Fibroblast of pulmonary artery (primary cell): Measurements from ENCODE around the gene FAM24A.
A peak's percentile ranks its signal among the peaks of the same experiment; 100 is the strongest.
"Not testable (repeated sequence)": the region's sequence is repeated elsewhere in the genome, so short reads cannot be mapped to it uniquely, and the experiment has no call there.

Source experiments
- DNase-seq: peaks from one replicate; pipeline ENCODE4 v3.0.0-alpha.2; 2010; ENCODE audit warnings: low read depth
- H3K4me3 ChIP-seq: replicated peaks from 2 replicates; pipeline ENCODE4 v1.5.1; 2011; ENCODE audit warnings: low read depth, mild to moderate bottlenecking, control low read depth, low read length, moderate library complexity
- TF ChIP-seq, protein P1 (sequence below): IDR thresholded peaks from 2 replicates; pipeline ENCODE4 v1.5.1; 2011; ENCODE audit warnings: mild to moderate bottlenecking, control low read depth, low read length, inconsistent platforms; ENCODE audit errors: missing control alignments

The FAM24A gene

DNA sequence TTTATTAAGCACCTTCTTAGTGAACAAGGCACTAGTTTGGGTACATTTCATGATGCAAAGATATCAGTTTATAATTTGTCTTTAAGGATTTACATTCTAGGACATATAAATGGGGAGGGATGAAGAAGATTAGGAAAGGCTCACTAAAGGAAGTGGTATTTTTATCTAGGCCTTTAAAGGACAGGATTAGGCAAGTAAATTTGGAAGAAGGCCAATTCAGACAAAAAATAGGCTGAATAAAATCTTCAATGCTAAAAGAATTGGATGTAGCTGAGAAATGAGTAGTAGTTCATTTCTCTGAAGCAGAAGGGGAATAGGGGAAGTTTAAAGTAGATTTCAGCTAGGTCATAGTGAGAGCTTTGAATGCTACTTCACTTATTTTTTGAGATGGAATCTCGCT, 26.2 kb upstream of the FAM24A start:
- DNase-seq, result peak; percentile 45
- no peak overlapping the region for H3K4me3 ChIP-seq
- TF ChIP-seq, protein P1, sequence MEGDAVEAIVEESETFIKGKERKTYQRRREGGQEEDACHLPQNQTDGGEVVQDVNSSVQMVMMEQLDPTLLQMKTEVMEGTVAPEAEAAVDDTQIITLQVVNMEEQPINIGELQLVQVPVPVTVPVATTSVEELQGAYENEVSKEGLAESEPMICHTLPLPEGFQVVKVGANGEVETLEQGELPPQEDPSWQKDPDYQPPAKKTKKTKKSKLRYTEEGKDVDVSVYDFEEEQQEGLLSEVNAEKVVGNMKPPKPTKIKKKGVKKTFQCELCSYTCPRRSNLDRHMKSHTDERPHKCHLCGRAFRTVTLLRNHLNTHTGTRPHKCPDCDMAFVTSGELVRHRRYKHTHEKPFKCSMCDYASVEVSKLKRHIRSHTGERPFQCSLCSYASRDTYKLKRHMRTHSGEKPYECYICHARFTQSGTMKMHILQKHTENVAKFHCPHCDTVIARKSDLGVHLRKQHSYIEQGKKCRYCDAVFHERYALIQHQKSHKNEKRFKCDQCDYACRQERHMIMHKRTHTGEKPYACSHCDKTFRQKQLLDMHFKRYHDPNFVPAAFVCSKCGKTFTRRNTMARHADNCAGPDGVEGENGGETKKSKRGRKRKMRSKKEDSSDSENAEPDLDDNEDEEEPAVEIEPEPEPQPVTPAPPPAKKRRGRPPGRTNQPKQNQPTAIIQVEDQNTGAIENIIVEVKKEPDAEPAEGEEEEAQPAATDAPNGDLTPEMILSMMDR, result no peak

DNA sequence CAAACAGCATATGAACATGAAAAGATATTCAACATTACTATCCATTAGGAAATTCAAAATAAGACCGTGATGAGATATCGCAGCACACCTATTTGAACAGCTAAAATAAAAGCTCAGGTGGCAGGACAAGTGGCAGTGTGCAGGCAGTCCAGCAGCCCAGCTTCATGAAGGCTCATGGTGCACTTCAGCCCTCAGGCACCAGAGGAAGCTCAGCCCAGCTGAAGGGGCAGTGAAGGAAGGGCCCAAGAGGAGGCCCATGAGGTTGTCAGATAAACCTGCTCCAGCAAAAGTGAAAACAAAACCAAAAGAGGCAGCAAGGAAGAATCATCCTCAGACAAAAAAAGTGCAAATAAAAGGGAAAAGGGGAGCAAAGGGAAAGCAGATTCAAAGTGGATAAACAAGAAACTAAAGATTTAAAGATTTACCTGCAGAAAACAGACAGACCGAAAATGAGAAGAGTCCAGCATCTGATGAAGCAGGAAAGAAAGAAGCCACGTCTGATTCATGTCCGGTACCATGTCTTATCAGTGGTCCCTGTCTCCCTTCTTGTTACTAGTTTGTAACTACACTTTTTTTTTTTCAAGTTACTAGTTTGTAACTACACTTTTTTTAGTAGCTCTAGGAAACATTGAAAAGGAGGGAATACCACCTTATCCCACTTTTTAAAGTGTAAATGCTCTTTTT, 16.0 kb upstream of the FAM24A start:
- no peak for DNase-seq
- TF ChIP-seq, protein P1, result no peak
- no peak overlapping the region for H3K4me3 ChIP-seq

DNA sequence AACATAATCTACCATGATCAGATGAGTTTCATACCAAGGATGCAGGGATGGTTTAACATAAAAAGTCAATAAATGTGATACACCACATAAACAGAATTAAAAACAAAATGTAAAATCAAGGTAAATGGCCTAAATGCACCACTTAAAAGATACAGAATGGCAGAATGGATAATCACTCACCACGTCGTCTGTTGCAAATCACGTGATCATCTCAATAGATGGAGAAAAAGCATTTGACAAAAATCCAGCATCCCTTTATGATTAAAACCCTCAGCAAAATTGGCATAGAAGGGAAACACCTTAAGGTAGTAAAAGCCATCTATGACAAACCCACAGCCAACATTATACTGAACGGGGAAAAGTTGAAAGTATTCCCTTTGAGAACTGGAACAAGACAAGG, 6.5 kb upstream of the FAM24A start:
- H3K4me3 ChIP-seq, DNase-seq: not testable (repeated sequence)

DNA sequence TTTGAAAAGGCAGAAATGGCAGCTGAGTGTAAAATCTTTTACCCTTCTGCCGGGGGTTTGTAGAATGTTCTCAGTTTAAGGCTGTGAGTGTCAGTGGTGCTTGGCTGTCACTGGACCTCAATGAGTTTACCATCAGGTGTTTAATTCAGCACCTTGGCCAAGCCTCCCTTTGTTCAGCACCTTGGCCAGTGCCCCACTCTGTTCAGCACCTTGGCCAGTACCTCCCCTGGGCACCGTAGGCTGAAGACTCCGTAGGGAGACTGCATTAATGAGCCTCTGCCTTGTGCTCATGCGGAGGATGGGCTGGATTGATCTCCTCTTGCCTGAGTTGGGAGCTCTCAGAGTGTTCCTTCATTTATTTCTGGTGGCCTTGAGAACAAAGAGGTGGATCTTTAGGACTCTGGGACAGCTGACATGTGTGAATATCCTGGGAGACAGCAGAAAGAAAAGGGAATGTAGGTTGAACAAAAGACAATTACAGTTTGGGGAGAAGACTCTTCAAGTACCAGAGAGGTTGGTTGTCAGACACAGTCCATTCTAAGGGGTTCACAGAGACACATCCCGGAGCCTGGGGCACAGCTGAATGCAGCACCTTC, 1.6 kb downstream of the FAM24A start:
- TF ChIP-seq, protein P1, result no peak
- DNase-seq, result peak; percentile 65
- no peak overlapping the region for H3K4me3 ChIP-seq

DNA sequence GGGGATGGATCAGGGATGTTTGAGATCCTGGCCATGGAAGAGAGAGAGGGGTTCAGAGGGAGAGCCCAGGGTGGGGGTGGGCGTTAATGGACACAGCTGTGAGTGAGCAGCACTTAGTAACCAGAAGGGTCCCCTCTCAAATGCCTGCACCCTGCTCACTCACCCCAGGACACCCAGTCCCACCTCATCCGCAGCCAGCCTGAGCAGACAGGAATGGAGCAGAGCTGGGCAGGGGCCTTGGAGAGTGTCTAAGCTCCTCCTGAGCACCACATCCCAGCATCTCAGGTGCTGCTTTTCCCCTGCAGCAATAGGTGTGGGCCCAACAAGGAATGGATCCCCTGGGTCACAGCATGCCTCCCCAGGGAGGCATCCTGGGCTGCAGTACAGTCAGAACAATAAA, 5.3 kb downstream of the FAM24A start:
- no peak for DNase-seq
- no peak overlapping the region for H3K4me3 ChIP-seq
- TF ChIP-seq, protein P1, result no peak

DNA sequence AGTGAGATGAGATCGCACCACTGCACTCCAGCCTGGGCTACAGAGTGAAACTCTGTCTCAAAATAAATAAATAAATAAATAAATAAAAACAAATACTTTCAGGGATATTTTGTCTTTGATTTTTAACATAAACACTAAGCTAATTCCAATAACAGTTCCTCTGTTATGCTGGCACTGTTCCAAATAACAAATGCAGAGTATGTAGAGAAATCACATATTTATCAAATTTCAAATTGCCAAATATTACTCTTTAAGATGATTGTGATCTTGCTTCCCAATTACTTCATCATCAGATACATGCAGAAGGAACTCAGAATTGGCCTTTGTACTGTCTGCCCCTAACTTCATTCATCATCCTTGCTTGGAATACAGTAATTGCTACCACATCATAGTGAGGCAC, 19.7 kb downstream of the FAM24A start:
- no peak overlapping the region for H3K4me3 ChIP-seq
- no peak for DNase-seq
- TF ChIP-seq, protein P1, result no peak

DNA sequence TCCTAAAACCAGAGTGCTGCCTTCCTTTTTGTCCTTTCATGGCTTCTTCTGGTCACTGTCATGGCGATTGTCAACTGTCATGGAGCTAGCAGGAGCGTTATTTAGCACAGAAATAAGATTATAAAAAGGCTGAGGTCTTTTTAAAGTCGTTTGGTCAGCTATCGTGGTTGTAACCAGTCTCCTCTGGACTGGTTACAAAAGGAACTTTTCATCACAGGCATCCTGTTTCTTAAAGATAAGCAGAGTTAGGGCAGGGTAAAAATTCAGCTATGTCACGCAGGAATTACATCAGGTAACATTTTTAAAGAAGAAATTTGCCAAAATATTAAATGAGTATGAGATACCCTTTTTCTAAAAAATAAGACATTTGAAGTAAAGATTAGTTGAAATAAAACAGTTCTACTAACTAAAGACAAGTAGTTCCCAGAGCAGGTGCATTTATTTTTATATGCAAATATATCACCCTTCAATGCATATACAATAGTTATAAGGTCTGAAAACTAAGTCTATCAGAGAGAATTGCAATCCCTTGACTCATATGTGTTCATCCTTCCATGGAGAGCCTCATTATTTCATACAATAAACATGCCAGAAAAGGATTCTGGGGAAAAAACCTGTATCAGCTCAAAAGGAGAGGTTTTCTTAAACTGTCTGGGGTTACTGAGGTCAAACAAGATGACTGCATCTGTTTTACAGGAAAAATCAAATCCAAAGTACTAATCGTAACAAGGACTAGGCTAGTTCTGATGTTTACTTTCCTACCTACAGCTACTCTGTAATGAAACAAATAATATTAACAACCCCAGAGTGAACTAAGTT, 20.9 kb downstream of the FAM24A start:
- H3K4me3 ChIP-seq, result no peak overlapping the region
- TF ChIP-seq, protein P1, result no peak
- DNase-seq, result no peak
